Subcutaneous abdominal adipose tissue (tissue), 5 donors: ENCODE measurements around the gene TMEFF2.
"Not testable (repeated sequence)": the region's sequence is repeated elsewhere in the genome, so short reads cannot be mapped to it uniquely, and the experiment has no call there.

Experiments used
- H3K27ac ChIP-seq: one replicate; pipeline ENCODE4 v1.7.0; 2013; ENCODE audit warnings: low read depth, mild to moderate bottlenecking, inconsistent platforms, low read length, moderate library complexity
- H3K27me3 ChIP-seq, 5 donors: one replicate each; pipeline ENCODE4 v1.7.0; 2013; ENCODE audit warnings: low read length in 5 of 5, inconsistent platforms in 1 of 5; ENCODE audit not compliant: control insufficient read depth in 5 of 5, insufficient read depth in 4 of 5
- H3K36me3 ChIP-seq, 5 donors: one replicate each; pipeline ENCODE4 v1.7.0; 2013; ENCODE audit warnings: low read length in 5 of 5; ENCODE audit not compliant: control insufficient read depth in 5 of 5, insufficient read depth in 5 of 5
- H3K4me1 ChIP-seq, 5 donors: one replicate each; pipeline ENCODE4 v1.7.0; 2013; ENCODE audit warnings: low read length in 5 of 5, mild to moderate bottlenecking in 3 of 5, moderate library complexity in 1 of 5; ENCODE audit not compliant: control insufficient read depth in 5 of 5, insufficient read depth in 5 of 5
- H3K4me3 ChIP-seq, 5 donors: one replicate each; pipeline ENCODE4 v1.7.0; 2013; ENCODE audit warnings: low read length in 5 of 5, low read depth in 1 of 5
- H3K9ac ChIP-seq, 5 donors: one replicate each; pipeline ENCODE4 v1.7.0; 2013; ENCODE audit warnings: low read length in 5 of 5, mild to moderate bottlenecking in 4 of 5, moderate library complexity in 3 of 5
- H3K9me3 ChIP-seq, 5 donors: one replicate each; pipeline ENCODE4 v1.7.0; 2013; ENCODE audit warnings: low read length in 5 of 5; ENCODE audit not compliant: control insufficient read depth in 5 of 5
- donor health status: healthy.
- donor health status: healthy.
- donor health status: healthy.
- donor health status: healthy.
- donor health status: healthy.

TMEFF2 gene

GRCh38 chr2:192087398-192087958, 107.3 kb downstream of the TMEFF2 start:
- no peaks in the 10 kb centered on the region for H3K36me3 ChIP-seq
- peak overlapping the region in 1 of 5 donors; percentile 29 for H3K4me3 ChIP-seq
- peaks cover 0 to 15% (median 4%) of the 10 kb centered on the region in 5 donors for H3K4me1 ChIP-seq
- no peaks in the 10 kb centered on the region for H3K27me3 ChIP-seq
- H3K9me3 ChIP-seq, result no peaks in the 10 kb centered on the region
- H3K27ac ChIP-seq, result no peak overlapping the region
- no peak overlapping the region for H3K9ac ChIP-seq

- H3K27ac ChIP-seq, result no peak overlapping the region
- H3K4me1 ChIP-seq, result peaks cover 0 to 2% (median 0%) of the 10 kb centered on the region in 5 donors
- no peak overlapping the region for H3K9ac ChIP-seq
- no peaks in the 10 kb centered on the region for H3K36me3 ChIP-seq
- H3K4me3 ChIP-seq, result no peak overlapping the region
- H3K27me3 ChIP-seq, result no peaks in the 10 kb centered on the region
- H3K9me3 ChIP-seq, result no peaks in the 10 kb centered on the region
Measured at GRCh38 chr2:192082121-192082520, 112.6 kb downstream of the TMEFF2 start.

DNA sequence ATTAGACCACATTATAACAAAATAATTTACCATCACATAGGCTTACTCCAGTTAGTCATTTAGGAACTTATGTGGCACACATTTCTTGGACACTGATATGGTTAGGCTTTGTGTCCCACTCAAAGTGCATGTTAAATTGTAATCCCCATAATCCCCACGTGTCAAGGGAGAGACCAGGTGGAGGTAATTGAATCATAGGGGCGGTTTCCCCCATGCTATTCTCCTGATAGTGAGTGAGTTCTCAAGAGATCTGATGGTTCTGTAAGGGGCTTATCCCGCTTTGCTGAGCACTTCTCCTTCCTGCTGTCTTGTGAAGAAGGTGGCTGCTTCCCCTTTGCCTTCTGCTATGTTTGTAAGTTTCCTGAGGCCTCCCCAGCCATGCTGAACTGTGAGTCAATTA, 114.6 kb downstream of the TMEFF2 start:
- H3K27ac ChIP-seq, H3K36me3 ChIP-seq, H3K9me3 ChIP-seq, H3K4me1 ChIP-seq, H3K9ac ChIP-seq, H3K4me3 ChIP-seq, H3K27me3 ChIP-seq: not testable (repeated sequence)

- H3K27ac ChIP-seq, result no peak overlapping the region
- no peak overlapping the region for H3K9ac ChIP-seq
- H3K36me3 ChIP-seq, result no peaks in the 10 kb centered on the region
- H3K4me1 ChIP-seq, result no peaks in the 10 kb centered on the region
- no peaks in the 10 kb centered on the region for H3K9me3 ChIP-seq
- no peak overlapping the region for H3K4me3 ChIP-seq
- H3K27me3 ChIP-seq, result no peaks in the 10 kb centered on the region
Measured at GRCh38 chr2:192073878-192074277, 120.9 kb downstream of the TMEFF2 start.

DNA sequence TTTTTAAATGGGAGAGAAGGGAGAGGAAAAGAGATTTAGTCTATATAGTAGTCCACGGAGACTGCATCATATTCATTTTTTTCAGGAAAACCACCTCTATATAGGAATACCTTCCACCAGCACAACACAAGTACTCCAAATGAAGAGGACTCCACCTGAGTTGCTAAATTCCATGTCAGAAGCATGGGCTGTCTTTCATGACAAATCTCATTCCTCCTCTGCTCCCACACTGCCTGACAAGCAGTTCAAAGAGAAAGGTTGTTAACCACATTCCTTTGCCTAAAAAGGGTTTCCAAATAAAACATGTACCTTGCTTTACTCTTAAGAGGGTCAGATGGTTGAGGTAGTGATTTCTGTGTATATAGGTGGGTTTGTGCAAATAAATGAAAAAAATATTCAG, 122.0 kb downstream of the TMEFF2 start:
- no peaks in the 10 kb centered on the region for H3K27me3 ChIP-seq
- no peaks in the 10 kb centered on the region for H3K9me3 ChIP-seq
- no peaks in the 10 kb centered on the region for H3K4me1 ChIP-seq
- no peak overlapping the region for H3K9ac ChIP-seq
- no peak overlapping the region for H3K4me3 ChIP-seq
- no peak overlapping the region for H3K27ac ChIP-seq
- no peaks in the 10 kb centered on the region for H3K36me3 ChIP-seq

GRCh38 chr2:192072261-192072660, 122.5 kb downstream of the TMEFF2 start:
- H3K4me1 ChIP-seq, result no peaks in the 10 kb centered on the region
- no peak overlapping the region for H3K9ac ChIP-seq
- H3K9me3 ChIP-seq, result no peaks in the 10 kb centered on the region
- no peak overlapping the region for H3K27ac ChIP-seq
- no peak overlapping the region for H3K4me3 ChIP-seq
- no peaks in the 10 kb centered on the region for H3K36me3 ChIP-seq
- no peaks in the 10 kb centered on the region for H3K27me3 ChIP-seq

DNA sequence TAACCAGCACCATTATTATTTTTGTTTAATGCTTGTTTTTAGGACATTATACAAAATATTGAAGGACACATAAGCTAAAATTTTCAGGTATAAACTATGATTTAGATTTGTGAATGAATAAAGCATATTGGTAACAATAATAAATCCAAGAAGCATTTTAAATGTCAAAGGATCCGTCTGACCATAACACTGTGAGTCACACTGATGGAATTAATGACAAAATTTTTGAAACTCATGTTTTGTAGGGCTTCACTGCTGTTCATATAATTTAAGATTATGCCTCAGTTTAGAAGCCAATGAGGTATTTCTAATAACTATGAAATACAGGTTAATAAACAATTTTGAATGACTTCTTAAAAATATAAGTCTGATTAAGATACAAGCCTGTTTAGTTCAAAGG, 124.6 kb downstream of the TMEFF2 start:
- Histone ChIP-seq H3K4me1 (no peaks in the 10 kb centered on the region), H3K36me3 (no peaks in the 10 kb centered on the region), H3K9me3 (no peaks in the 10 kb centered on the region), H3K9ac (no peak overlapping the region), H3K27ac (no peak overlapping the region), H3K4me3 (no peak overlapping the region), H3K27me3 (no peaks in the 10 kb centered on the region)

GRCh38 chr2:192069417-192069816, 125.3 kb downstream of the TMEFF2 start:
- no peak overlapping the region for H3K9ac ChIP-seq
- H3K27me3 ChIP-seq, result no peaks in the 10 kb centered on the region
- no peak overlapping the region for H3K4me3 ChIP-seq
- H3K36me3 ChIP-seq, result no peaks in the 10 kb centered on the region
- no peaks in the 10 kb centered on the region for H3K9me3 ChIP-seq
- H3K4me1 ChIP-seq, result no peaks in the 10 kb centered on the region
- H3K27ac ChIP-seq, result no peak overlapping the region

- Histone ChIP-seq H3K9ac (no peak overlapping the region), H3K9me3 (no peaks in the 10 kb centered on the region), H3K27me3 (no peaks in the 10 kb centered on the region), H3K4me1 (no peaks in the 10 kb centered on the region), H3K4me3 (no peak overlapping the region), H3K27ac (no peak overlapping the region), H3K36me3 (no peaks in the 10 kb centered on the region)
Measured at GRCh38 chr2:192068966-192069365, 125.8 kb downstream of the TMEFF2 start.

DNA sequence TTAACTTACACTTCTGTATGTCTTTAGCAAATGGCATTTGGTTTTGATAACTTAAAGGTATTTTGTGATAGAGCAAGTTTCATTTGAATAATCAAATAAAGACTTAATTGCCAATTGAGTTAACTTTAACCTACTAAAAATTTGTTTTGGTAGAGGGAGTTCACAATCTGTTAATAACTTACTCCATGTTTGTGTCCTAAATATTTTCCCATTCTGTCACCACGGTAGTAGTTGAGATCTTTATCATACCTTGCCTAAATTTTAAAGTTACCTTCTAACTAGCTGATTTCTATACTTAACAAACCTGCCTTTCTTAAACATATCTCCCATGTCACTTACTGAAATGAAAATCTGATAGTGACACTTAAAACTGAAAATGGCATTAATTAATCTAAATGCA, 127.1 kb downstream of the TMEFF2 start:
- Histone ChIP-seq H3K27me3 (no peaks in the 10 kb centered on the region), H3K4me3 (no peak overlapping the region), H3K36me3 (no peaks in the 10 kb centered on the region), H3K4me1 (no peaks in the 10 kb centered on the region), H3K9me3 (no peaks in the 10 kb centered on the region), H3K9ac (no peak overlapping the region), H3K27ac (no peak overlapping the region)

- Histone ChIP-seq H3K4me1 (no peaks in the 10 kb centered on the region), H3K9ac (no peak overlapping the region), H3K27ac (no peak overlapping the region), H3K9me3 (no peaks in the 10 kb centered on the region), H3K4me3 (no peak overlapping the region), H3K36me3 (no peaks in the 10 kb centered on the region), H3K27me3 (no peaks in the 10 kb centered on the region)
Measured at GRCh38 chr2:192064459-192064858, 130.3 kb downstream of the TMEFF2 start.
